ENCODE results near the gene U2AF1. TPM values are rescaled to one million over a fixed set of nuclear protein-coding genes. Genes with fewer than 3 reads are reported as not detected.
"Not testable (repeated sequence)": the region's sequence is repeated elsewhere in the genome, so short reads cannot be mapped to it uniquely, and the experiment has no call there.

The U2AF1 gene
- total RNA-seq, 4 donors from 2014 or later = 39.0 to 50.1 (median 45.1) TPM

GRCh38 chr21:43109006-43109405 is 1.6 kb upstream of the U2AF1 start:
- H3K36me3 ChIP-seq; H3K27ac ChIP-seq (replicated peaks in 1 of 4); intact Hi-C loops (cut with DNase I); H3K4me3 ChIP-seq; H3K27me3 ChIP-seq; H3K4me1 ChIP-seq; DNase-seq (ENCODE audit: extremely low spot score); H3K9me3 ChIP-seq: not testable (repeated sequence)
- WGBS = no CpG with 5 or more reads among the region's 7 CpGs

GRCh38 chr21:43108177-43108576 is 807 bp upstream of the U2AF1 start:
- H3K27ac ChIP-seq (replicated peaks in 1 of 4); H3K9me3 ChIP-seq; H3K4me1 ChIP-seq; H3K36me3 ChIP-seq; DNase-seq (ENCODE audit: extremely low spot score); H3K4me3 ChIP-seq; intact Hi-C loops (cut with DNase I); H3K27me3 ChIP-seq: not testable (repeated sequence)
- no CpG with 5 or more reads among the region's 17 CpGs for WGBS

- WGBS = no CpG with 5 or more reads among the region's 17 CpGs
- H3K27me3 ChIP-seq; H3K9me3 ChIP-seq; H3K4me3 ChIP-seq; DNase-seq (ENCODE audit: extremely low spot score); H3K36me3 ChIP-seq; H3K27ac ChIP-seq (replicated peaks in 1 of 4); H3K4me1 ChIP-seq; intact Hi-C loops (cut with DNase I): not testable (repeated sequence)
Measured at GRCh38 chr21:43107794-43108137, 396 bp upstream of the U2AF1 start.

GRCh38 chr21:43104642-43105041 is 2.7 kb downstream of the U2AF1 start:
- intact Hi-C loops (cut with DNase I); DNase-seq (ENCODE audit: extremely low spot score): not testable (repeated sequence)
- WGBS = no CpG with 5 or more reads among the region's 5 CpGs

GRCh38 chr21:43102281-43102680 is 5.1 kb downstream of the U2AF1 start:
- WGBS = no CpG with 5 or more reads among the region's 4 CpGs
- intact Hi-C loops (cut with DNase I); H3K27ac ChIP-seq (replicated peaks in 1 of 4); H3K4me3 ChIP-seq; DNase-seq (ENCODE audit: extremely low spot score); H3K36me3 ChIP-seq; H3K9me3 ChIP-seq; H3K27me3 ChIP-seq; H3K4me1 ChIP-seq: not testable (repeated sequence)

More at GRCh38 chr21:43104642-43105041, 2.7 kb downstream of the U2AF1 start:
- not testable (repeated sequence) for H3K9me3 ChIP-seq; H3K4me3 ChIP-seq; H3K27me3 ChIP-seq; H3K27ac ChIP-seq (replicated peaks in 1 of 4); H3K4me1 ChIP-seq; H3K36me3 ChIP-seq

GRCh38 chr21:43101676-43102075 is 5.7 kb downstream of the U2AF1 start:
- WGBS = no CpG with 5 or more reads among the region's 5 CpGs
- H3K4me3 ChIP-seq = not testable (repeated sequence)

GRCh38 chr21:43101000-43101399 is 6.4 kb downstream of the U2AF1 start:
- H3K27ac ChIP-seq (replicated peaks in 1 of 4); H3K4me3 ChIP-seq; H3K36me3 ChIP-seq; H3K27me3 ChIP-seq; DNase-seq (ENCODE audit: extremely low spot score); H3K9me3 ChIP-seq; intact Hi-C loops (cut with DNase I); H3K4me1 ChIP-seq: not testable (repeated sequence)
- no CpG with 5 or more reads among the region's 7 CpGs for WGBS

More at GRCh38 chr21:43101676-43102075, 5.7 kb downstream of the U2AF1 start:
- H3K36me3 ChIP-seq; H3K4me1 ChIP-seq; H3K27me3 ChIP-seq; H3K27ac ChIP-seq (replicated peaks in 1 of 4); H3K9me3 ChIP-seq; intact Hi-C loops (cut with DNase I); DNase-seq (ENCODE audit: extremely low spot score): not testable (repeated sequence)

GRCh38 chr21:43091979-43092614 is 15.3 kb downstream of the U2AF1 start:
- DNase-seq (ENCODE audit: extremely low spot score); intact Hi-C loops (cut with DNase I); H3K4me3 ChIP-seq; H3K27ac ChIP-seq (replicated peaks in 1 of 4); H3K27me3 ChIP-seq; H3K4me1 ChIP-seq; H3K36me3 ChIP-seq; H3K9me3 ChIP-seq: not testable (repeated sequence)
- WGBS = no CpG with 5 or more reads among the region's 16 CpGs

- intact Hi-C loops (cut with DNase I); H3K36me3 ChIP-seq; DNase-seq (ENCODE audit: extremely low spot score); H3K27ac ChIP-seq (replicated peaks in 1 of 4); H3K9me3 ChIP-seq; H3K4me3 ChIP-seq; H3K4me1 ChIP-seq; H3K27me3 ChIP-seq: not testable (repeated sequence)
- WGBS = no CpG with 5 or more reads among the region's 3 CpGs
Measured at GRCh38 chr21:43090947-43091346, 16.4 kb downstream of the U2AF1 start.

- H3K27me3 ChIP-seq; H3K4me1 ChIP-seq; H3K4me3 ChIP-seq; H3K27ac ChIP-seq (replicated peaks in 1 of 4); intact Hi-C loops (cut with DNase I); H3K9me3 ChIP-seq; H3K36me3 ChIP-seq; DNase-seq (ENCODE audit: extremely low spot score): not testable (repeated sequence)
- no CpG with 5 or more reads among the region's 17 CpGs for WGBS
Measured at GRCh38 chr21:43089463-43089862, 17.9 kb downstream of the U2AF1 start.

- H3K4me3 ChIP-seq; H3K27me3 ChIP-seq; H3K9me3 ChIP-seq; H3K27ac ChIP-seq (replicated peaks in 1 of 4); DNase-seq (ENCODE audit: extremely low spot score); intact Hi-C loops (cut with DNase I); H3K36me3 ChIP-seq; H3K4me1 ChIP-seq: not testable (repeated sequence)
- WGBS = no CpG with 5 or more reads among the region's 24 CpGs
Measured at GRCh38 chr21:43082587-43083300, 24.6 kb downstream of the U2AF1 start.

GRCh38 chr21:43076643-43077042 is 30.7 kb downstream of the U2AF1 start:
- H3K27me3 ChIP-seq; H3K9me3 ChIP-seq; DNase-seq (ENCODE audit: extremely low spot score); H3K36me3 ChIP-seq; H3K4me1 ChIP-seq; intact Hi-C loops (cut with DNase I); H3K4me3 ChIP-seq; H3K27ac ChIP-seq (replicated peaks in 1 of 4): not testable (repeated sequence)
- WGBS = no CpG with 5 or more reads among the region's 28 CpGs

GRCh38 chr21:43076023-43076637 is 31.2 kb downstream of the U2AF1 start:
- intact Hi-C loops (cut with DNase I); H3K27me3 ChIP-seq; H3K4me3 ChIP-seq; H3K9me3 ChIP-seq; H3K36me3 ChIP-seq; H3K27ac ChIP-seq (replicated peaks in 1 of 4); H3K4me1 ChIP-seq; DNase-seq (ENCODE audit: extremely low spot score): not testable (repeated sequence)
- WGBS = no CpG with 5 or more reads among the region's 77 CpGs

Data from esophagus muscularis mucosa (tissue), 4 donors.